Mesenchymal stem cell (in vitro differentiated cells and primary cell): Measurements from ENCODE around the gene NR2F1-AS1.

ENCODE experiments used
- DNase-seq: peaks from one replicate; pipeline ENCODE4 v3.0.0-alpha.2; 2013
- H2AFZ ChIP-seq: one replicate; pipeline ENCODE4 v1.6.1; 2013; ENCODE audit warnings: low read depth, mild to moderate bottlenecking, control low read depth, inconsistent platforms, low read length, moderate library complexity
- H2AK5ac ChIP-seq: 2 replicates; pipeline ENCODE4 v1.6.1; 2013; ENCODE audit warnings: low read length, moderate library complexity, mild to moderate bottlenecking, inconsistent platforms; ENCODE audit not compliant: severe bottlenecking
- H2BK120ac ChIP-seq: one replicate; pipeline ENCODE4 v1.6.1; 2013; ENCODE audit warnings: low read depth, mild to moderate bottlenecking, inconsistent platforms, low read length, moderate library complexity
- H2BK12ac ChIP-seq, 2 experiments: one replicate each; pipeline ENCODE4 v1.6.1; 2013; ENCODE audit warnings: inconsistent platforms in 2 of 2, low read length in 2 of 2, mild to moderate bottlenecking in 2 of 2, moderate library complexity in 2 of 2, control low read depth in 1 of 2
- H2BK15ac ChIP-seq: one replicate; pipeline ENCODE4 v1.6.1; 2013; ENCODE audit warnings: mild to moderate bottlenecking, low read depth, inconsistent platforms; ENCODE audit not compliant: poor library complexity, severe bottlenecking
- H2BK5ac ChIP-seq: 2 replicates; pipeline ENCODE4 v1.6.1; 2013; ENCODE audit warnings: low read depth, mild to moderate bottlenecking, low read length, control low read depth, inconsistent platforms; ENCODE audit not compliant: poor library complexity, severe bottlenecking
- H3K14ac ChIP-seq, 2 experiments: one replicate each; pipeline ENCODE4 v1.6.1; 2013; ENCODE audit warnings: inconsistent platforms in 2 of 2, low read length in 2 of 2, control low read depth in 1 of 2, mild to moderate bottlenecking in 1 of 2, moderate library complexity in 1 of 2
- H3K18ac ChIP-seq, 2 experiments: one replicate each; pipeline ENCODE4 v1.6.1; 2013; ENCODE audit warnings: inconsistent platforms in 2 of 2, low read length in 2 of 2, control low read depth in 1 of 2, low read depth in 1 of 2, mild to moderate bottlenecking in 1 of 2
- H3K23ac ChIP-seq, 2 experiments: one replicate each; pipeline ENCODE4 v1.6.1; 2013; ENCODE audit warnings: inconsistent platforms in 2 of 2, low read length in 2 of 2, mild to moderate bottlenecking in 2 of 2, moderate library complexity in 2 of 2, control low read depth in 1 of 2
- H3K27ac ChIP-seq: 2 replicates; pipeline ENCODE4 v1.5.1; 2013; ENCODE audit warnings: mild to moderate bottlenecking, moderate library complexity, low read length, control low read depth, inconsistent platforms; ENCODE audit not compliant: poor library complexity, severe bottlenecking
- H3K27me3 ChIP-seq, 2 experiments: 2 replicates each; pipeline versions ENCODE4 v1.6.1 to v1.7.0; 2013; ENCODE audit warnings: low read length in 2 of 2, mild to moderate bottlenecking in 2 of 2, moderate library complexity in 2 of 2, control low read depth in 1 of 2, inconsistent platforms in 1 of 2; ENCODE audit not compliant: control insufficient read depth in 1 of 2, insufficient read depth in 1 of 2
- H3K36me3 ChIP-seq, 2 experiments: 2 replicates each; pipeline versions ENCODE4 v1.6.1 to v1.7.0; 2013; ENCODE audit warnings: low read length in 2 of 2, control low read depth in 1 of 2, inconsistent platforms in 1 of 2, low read depth in 1 of 2, mild to moderate bottlenecking in 1 of 2; ENCODE audit not compliant: insufficient read depth in 2 of 2, control insufficient read depth in 1 of 2
- H3K4ac ChIP-seq, 2 experiments: one replicate each; pipeline ENCODE4 v1.6.1; 2013; ENCODE audit warnings: inconsistent platforms in 2 of 2, low read length in 2 of 2, mild to moderate bottlenecking in 2 of 2, moderate library complexity in 2 of 2, control low read depth in 1 of 2, low read depth in 1 of 2
- H3K4me1 ChIP-seq: 2 replicates; pipeline ENCODE4 v1.6.1; 2013; ENCODE audit warnings: low read depth, low read length, control low read depth; ENCODE audit not compliant: control insufficient read depth, insufficient read depth
- H3K4me2 ChIP-seq: 2 replicates; pipeline ENCODE4 v1.6.1; 2013; ENCODE audit warnings: low read length, mild to moderate bottlenecking, inconsistent platforms; ENCODE audit not compliant: poor library complexity, severe bottlenecking
- H3K4me3 ChIP-seq, 2 experiments: 2 replicates each; pipeline versions ENCODE4 v1.5.1 to v1.7.0; 2013; ENCODE audit warnings: low read length in 2 of 2, mild to moderate bottlenecking in 2 of 2, control low read depth in 1 of 2, low read depth in 1 of 2; ENCODE audit not compliant: insufficient read depth in 1 of 2
- H3K79me1 ChIP-seq: replicated peaks from 2 replicates; pipeline ENCODE4 v1.6.1; 2013; ENCODE audit warnings: mild to moderate bottlenecking, control low read depth, low read length, inconsistent platforms; ENCODE audit not compliant: poor library complexity, severe bottlenecking
- H3K9ac ChIP-seq: 2 replicates; pipeline ENCODE4 v1.7.0; 2013; ENCODE audit warnings: mild to moderate bottlenecking, low read length, moderate library complexity
- H3K9me3 ChIP-seq: 2 replicates; pipeline ENCODE4 v1.7.0; 2013; ENCODE audit warnings: mild to moderate bottlenecking, low read length; ENCODE audit not compliant: control insufficient read depth
- H4K8ac ChIP-seq: one replicate; pipeline ENCODE4 v1.6.1; 2013; ENCODE audit warnings: inconsistent platforms, mild to moderate bottlenecking, low read length, moderate library complexity
- H4K91ac ChIP-seq: one replicate; pipeline ENCODE4 v1.6.1; 2013; ENCODE audit warnings: mild to moderate bottlenecking, low read length, inconsistent platforms
- WGBS: methylation state at CpG from one replicate; pipeline ENCODE4 v1.1.7; 2013; ENCODE audit warnings: mixed read lengths; 5-methylcytosine and 5-hydroxymethylcytosine counted together

The NR2F1-AS1 gene

DNA sequence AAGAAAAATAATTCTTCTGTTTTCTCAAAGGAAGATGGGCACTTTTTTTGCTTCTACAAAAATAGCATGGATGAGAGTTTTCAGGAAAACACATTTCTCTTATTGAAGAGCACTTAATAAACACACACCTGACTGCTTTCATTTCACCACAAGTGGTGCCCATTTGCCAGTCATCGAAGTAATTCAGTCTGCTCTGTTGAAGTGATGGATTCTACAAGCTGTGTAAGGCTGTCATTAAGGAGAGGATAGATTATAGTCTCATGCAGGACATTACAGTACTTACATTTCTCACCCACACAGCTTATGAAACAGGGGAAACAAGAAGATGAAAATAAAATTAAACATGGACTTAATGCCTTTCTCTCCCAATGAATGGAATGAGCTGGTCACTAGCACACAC lies 165.2 kb downstream of the NR2F1-AS1 start:
- H2AK5ac ChIP-seq, result no peak overlapping the region
- H3K27me3 ChIP-seq, result no peaks in the 10 kb centered on the region
- H3K4me2 ChIP-seq, result no peak overlapping the region
- H3K14ac ChIP-seq, result no peak overlapping the region
- H3K4ac ChIP-seq, result no peak overlapping the region
- no peak overlapping the region for H2BK15ac ChIP-seq
- no peak overlapping the region for H3K9ac ChIP-seq
- H4K91ac ChIP-seq, result no peak overlapping the region
- no peak overlapping the region for H2AFZ ChIP-seq
- H3K23ac ChIP-seq, result no peak overlapping the region
- H3K79me1 ChIP-seq, result no peaks in the 10 kb centered on the region
- no peaks in the 10 kb centered on the region for H3K9me3 ChIP-seq
- no peak for DNase-seq
- H2BK12ac ChIP-seq, result no peak overlapping the region
- H3K4me3 ChIP-seq, result no peak overlapping the region
- H2BK120ac ChIP-seq, result no peak overlapping the region
- H2BK5ac ChIP-seq, result no peak overlapping the region
- H4K8ac ChIP-seq, result no peak overlapping the region
- H3K27ac ChIP-seq, result no peak overlapping the region
- no peaks in the 10 kb centered on the region for H3K36me3 ChIP-seq
- no peak overlapping the region for H3K18ac ChIP-seq
- no peaks in the 10 kb centered on the region for H3K4me1 ChIP-seq
- 100% methylated on average over 1 of the region's 1 CpG for WGBS

GRCh38 chr5:93411716-93412115 lies 169.3 kb downstream of the NR2F1-AS1 start:
- no peak overlapping the region for H3K9ac ChIP-seq
- H3K23ac ChIP-seq, result no peak overlapping the region
- 88% methylated on average over 3 of the region's 3 CpGs for WGBS
- no peak overlapping the region for H2BK120ac ChIP-seq
- peaks cover 2% of the 10 kb centered on the region for H3K4me1 ChIP-seq
- no peak overlapping the region for H3K18ac ChIP-seq
- H3K14ac ChIP-seq, result no peak overlapping the region
- H3K9me3 ChIP-seq, result no peaks in the 10 kb centered on the region
- no peak overlapping the region for H2BK5ac ChIP-seq
- no peak overlapping the region for H2BK15ac ChIP-seq
- H3K36me3 ChIP-seq, result no peaks in the 10 kb centered on the region
- H4K8ac ChIP-seq, result no peak overlapping the region
- H2AK5ac ChIP-seq, result no peak overlapping the region
- no peaks in the 10 kb centered on the region for H3K27me3 ChIP-seq
- H3K4ac ChIP-seq, result no peak overlapping the region
- no peak overlapping the region for H3K4me3 ChIP-seq
- H4K91ac ChIP-seq, result no peak overlapping the region
- no peaks in the 10 kb centered on the region for H3K79me1 ChIP-seq
- no peak overlapping the region for H3K4me2 ChIP-seq
- no peak overlapping the region for H3K27ac ChIP-seq
- H2AFZ ChIP-seq, result no peak overlapping the region
- no peak overlapping the region for H2BK12ac ChIP-seq
- DNase-seq, result no peak

DNA sequence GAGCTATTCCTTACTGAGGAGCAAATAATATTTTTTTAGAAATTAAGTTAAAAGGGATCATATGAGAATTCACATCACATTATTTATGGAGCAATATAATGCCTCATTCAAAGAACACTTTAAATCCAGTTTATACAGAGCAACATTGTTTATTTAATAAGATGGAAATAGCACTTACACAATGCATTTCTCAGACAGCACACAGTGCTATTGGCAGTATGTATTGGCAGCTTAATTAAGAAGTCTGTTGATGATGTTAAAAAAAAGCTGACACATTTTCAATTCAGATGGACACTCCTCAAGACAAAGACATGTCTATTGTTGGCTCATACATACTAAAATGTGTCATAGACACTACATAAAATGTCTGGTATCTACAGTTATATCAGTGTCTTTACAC lies 171.3 kb downstream of the NR2F1-AS1 start:
- H3K4me3 ChIP-seq, result no peak overlapping the region
- H3K9me3 ChIP-seq, result no peaks in the 10 kb centered on the region
- no peak overlapping the region for H2BK120ac ChIP-seq
- H3K79me1 ChIP-seq, result no peaks in the 10 kb centered on the region
- no peak for DNase-seq
- peaks cover 2% of the 10 kb centered on the region for H3K4me1 ChIP-seq
- H2BK5ac ChIP-seq, result no peak overlapping the region
- H3K4me2 ChIP-seq, result no peak overlapping the region
- H3K36me3 ChIP-seq, result no peaks in the 10 kb centered on the region
- no peak overlapping the region for H3K23ac ChIP-seq
- H2BK15ac ChIP-seq, result no peak overlapping the region
- no peak overlapping the region for H2AFZ ChIP-seq
- no peak overlapping the region for H2BK12ac ChIP-seq
- no peak overlapping the region for H3K9ac ChIP-seq
- H4K8ac ChIP-seq, result no peak overlapping the region
- no peak overlapping the region for H3K14ac ChIP-seq
- no peaks in the 10 kb centered on the region for H3K27me3 ChIP-seq
- no peak overlapping the region for H3K18ac ChIP-seq
- no peak overlapping the region for H2AK5ac ChIP-seq
- no peak overlapping the region for H4K91ac ChIP-seq
- no peak overlapping the region for H3K27ac ChIP-seq
- H3K4ac ChIP-seq, result no peak overlapping the region

GRCh38 chr5:93407454-93407853 lies 173.6 kb downstream of the NR2F1-AS1 start:
- no peak overlapping the region for H3K27ac ChIP-seq
- peak overlapping the region in 1 of 2 experiments; percentile 49 for H2BK12ac ChIP-seq
- no peak overlapping the region for H3K4ac ChIP-seq
- no peaks in the 10 kb centered on the region for H3K36me3 ChIP-seq
- H2BK5ac ChIP-seq, result no peak overlapping the region
- H3K79me1 ChIP-seq, result no peaks in the 10 kb centered on the region
- peaks cover 2% of the 10 kb centered on the region for H3K4me1 ChIP-seq
- peak overlapping the region; percentile 56 to 71 for H3K18ac ChIP-seq
- no peak overlapping the region for H2AFZ ChIP-seq
- H3K9ac ChIP-seq, result no peak overlapping the region
- H3K14ac ChIP-seq, result peak overlapping the region in 1 of 2 experiments; percentile 26
- H2BK120ac ChIP-seq, result no peak overlapping the region
- no peaks in the 10 kb centered on the region for H3K27me3 ChIP-seq
- 74% methylated on average over 6 of the region's 6 CpGs for whole genome bisulfite sequencing
- no peak overlapping the region for H2AK5ac ChIP-seq
- H3K4me2 ChIP-seq, result no peak overlapping the region
- peak overlapping the region in 1 of 2 experiments; percentile 14 for H3K23ac ChIP-seq
- peak overlapping the region; percentile 3 for H4K8ac ChIP-seq
- H2BK15ac ChIP-seq, result no peak overlapping the region
- no peak overlapping the region for H3K4me3 ChIP-seq
- H3K9me3 ChIP-seq, result no peaks in the 10 kb centered on the region
- DNase-seq, result no peak
- H4K91ac ChIP-seq, result no peak overlapping the region
